GM19324 (cell line): ENCODE measurements around the gene EPS8L3.
"Not testable (repeated sequence)": the region's sequence is repeated elsewhere in the genome, so short reads cannot be mapped to it uniquely, and the experiment has no call there.

Source experiments
- ATAC-seq: cut with Tn5 transposase; IDR thresholded peaks from one replicate; pipeline ENCODE4 v1.9.1; 2021; ENCODE audit warnings: mild to moderate bottlenecking, moderate library complexity; ENCODE audit not compliant: unreplicated experiment, low FRiP score

The EPS8L3 gene, protein sequence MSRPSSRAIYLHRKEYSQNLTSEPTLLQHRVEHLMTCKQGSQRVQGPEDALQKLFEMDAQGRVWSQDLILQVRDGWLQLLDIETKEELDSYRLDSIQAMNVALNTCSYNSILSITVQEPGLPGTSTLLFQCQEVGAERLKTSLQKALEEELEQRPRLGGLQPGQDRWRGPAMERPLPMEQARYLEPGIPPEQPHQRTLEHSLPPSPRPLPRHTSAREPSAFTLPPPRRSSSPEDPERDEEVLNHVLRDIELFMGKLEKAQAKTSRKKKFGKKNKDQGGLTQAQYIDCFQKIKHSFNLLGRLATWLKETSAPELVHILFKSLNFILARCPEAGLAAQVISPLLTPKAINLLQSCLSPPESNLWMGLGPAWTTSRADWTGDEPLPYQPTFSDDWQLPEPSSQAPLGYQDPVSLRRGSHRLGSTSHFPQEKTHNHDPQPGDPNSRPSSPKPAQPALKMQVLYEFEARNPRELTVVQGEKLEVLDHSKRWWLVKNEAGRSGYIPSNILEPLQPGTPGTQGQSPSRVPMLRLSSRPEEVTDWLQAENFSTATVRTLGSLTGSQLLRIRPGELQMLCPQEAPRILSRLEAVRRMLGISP

DNA sequence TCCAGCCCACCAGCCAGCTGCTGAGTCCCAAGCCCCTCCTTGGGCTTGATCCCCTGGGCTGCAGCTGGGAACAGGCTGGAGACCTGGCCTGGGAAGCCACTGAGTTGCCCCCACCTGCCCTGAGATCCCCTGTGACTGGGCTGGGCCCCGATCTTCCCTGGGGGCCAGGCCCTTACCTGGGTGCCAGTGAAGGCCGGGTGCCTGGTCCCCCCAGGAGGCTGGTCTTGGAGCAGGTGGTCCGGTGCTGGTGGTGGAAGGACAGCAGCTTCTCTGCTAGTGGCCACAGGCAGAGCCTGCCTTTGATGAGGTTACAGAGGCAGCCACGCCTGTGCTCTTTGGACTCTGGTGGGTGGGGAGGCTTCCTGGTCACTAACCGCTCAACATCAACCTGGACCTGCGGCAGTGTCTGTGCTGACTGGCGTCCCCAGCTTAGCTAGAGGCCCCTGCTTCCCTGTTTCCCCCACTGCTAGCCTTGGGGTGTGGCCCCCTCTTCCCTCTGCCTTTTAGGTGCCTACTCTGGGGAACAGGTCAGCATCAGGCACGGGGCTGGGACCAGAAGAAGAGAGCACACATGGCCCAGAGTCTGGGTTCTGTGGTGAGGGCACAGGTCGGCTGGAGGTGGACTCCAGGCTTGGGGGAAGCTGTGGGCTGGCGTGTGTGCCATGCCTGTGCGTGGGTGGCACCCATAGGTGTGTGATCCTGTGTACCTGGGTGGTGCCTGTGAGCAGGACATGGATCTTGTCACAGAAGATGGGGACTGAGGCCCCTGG, at the start of gene EPS8L3:
TSS of gene EPS8L3 (minus strand) at position 278 of the 770 bp plus-strand sequence. CDS start 2,174 bp downstream, outside the sequence.
- ATAC-seq = no peak

DNA sequence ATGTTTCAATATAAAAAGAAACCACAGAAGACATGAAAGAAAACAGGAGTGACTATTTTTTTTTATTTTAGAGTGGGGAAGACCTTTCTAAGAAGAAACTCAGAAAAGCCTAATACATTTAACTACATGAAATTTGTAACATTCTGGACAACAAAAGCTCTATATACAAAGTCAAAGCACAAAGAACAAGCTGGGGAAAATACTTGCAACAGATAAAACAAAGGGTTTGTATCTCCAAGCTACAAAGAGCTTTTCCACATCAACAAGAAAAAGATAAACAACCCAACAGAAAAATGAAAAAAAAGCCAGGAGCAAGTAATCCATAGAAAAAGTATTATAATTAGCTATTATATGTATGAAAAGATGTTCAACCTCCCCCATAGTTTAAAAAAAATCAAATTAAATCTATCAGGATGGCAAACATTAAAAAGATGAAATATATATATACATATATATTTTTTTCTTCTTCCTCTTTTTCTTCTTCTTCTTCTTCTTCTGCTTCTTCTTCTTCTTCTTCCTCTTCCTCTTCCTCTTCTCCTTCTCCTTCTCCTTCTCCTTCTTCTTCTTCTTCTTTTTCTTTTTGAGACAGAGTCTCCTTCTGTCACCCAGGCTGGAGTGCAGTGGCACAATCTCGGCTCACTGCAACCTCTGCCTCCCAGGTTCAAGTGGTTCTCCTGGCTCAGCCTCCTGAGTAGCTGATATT, 49.1 kb upstream of the EPS8L3 start:
- no peak for ATAC-seq

DNA sequence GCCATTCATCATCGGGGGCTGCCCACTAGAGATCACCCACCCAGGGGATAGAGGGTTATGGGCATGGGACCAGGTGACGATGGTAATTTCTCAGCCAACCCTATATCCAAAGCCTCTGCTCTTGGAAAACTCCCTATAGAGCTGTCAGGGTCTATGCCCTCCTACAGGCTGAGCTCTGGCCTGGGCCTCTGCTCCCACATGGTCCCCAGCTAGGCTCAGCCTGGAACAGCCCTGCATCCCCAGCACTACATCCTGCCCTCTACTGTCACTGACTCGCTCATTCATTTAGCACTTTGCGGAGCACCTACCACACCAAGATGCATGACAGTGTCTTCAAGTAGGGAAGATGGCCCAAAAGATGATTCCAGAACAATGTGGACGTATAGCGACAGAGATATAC, 45.0 kb upstream of the EPS8L3 start:
- no peak for ATAC-seq

DNA sequence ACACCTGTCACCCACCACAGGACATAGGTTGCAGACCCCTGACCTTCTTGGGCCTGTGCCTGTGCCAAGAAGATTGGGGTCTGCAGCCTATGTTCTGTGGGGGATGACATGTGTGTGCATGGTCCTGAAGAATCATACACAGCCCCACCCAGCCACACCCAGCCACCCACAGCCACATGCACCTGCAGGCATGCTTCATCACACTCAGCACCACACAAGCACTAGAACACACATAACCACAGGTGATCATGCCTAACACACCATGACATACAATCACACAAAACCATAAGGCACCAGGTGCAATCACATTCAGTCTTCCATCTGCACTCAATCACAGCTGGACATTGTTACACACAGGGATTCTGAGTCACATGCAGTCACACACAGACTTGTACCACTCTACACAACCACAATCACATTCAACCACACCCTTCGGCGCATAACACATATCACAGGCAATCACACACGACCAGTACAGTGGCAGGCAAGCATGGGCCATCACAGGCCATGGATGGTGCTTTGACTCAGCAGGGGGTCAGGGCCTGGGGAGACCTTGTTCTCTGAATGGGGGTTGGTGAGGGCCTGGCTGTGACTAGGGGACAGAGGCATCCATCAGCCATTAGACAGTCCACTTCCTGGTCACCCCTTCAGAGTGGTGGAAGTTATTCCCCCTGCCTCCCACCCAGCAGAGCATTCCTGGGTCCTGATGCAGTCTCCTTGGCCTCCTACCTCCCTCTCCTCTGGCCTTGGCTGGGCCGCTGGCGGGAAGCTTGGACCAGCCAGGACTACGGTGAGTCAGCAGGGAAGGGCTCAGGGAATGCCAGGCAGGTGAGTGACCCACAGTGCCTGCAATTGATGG, 44.3 kb upstream of the EPS8L3 start:
- ATAC-seq = no peak

DNA sequence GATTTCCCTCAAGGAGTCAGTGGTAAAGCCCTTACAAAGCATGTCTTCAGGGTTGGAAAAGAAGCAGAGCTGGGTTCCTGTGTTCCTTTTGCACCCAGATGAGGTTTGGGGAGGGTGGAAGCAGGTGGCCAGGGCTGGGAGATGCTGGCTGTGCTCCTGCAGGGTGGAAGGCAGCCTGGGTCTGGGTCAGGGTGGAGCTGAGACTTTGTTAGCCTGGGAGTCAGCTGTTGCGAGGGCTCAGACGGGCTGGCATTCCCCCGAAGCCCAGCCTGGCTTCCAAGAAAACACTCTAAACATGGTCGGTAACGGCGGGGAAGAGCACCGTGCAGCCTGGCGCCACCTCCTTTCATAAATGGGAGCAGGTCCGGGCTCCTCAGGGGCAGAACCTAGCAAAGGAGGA, 43.7 kb upstream of the EPS8L3 start:
- no peak for ATAC-seq

DNA sequence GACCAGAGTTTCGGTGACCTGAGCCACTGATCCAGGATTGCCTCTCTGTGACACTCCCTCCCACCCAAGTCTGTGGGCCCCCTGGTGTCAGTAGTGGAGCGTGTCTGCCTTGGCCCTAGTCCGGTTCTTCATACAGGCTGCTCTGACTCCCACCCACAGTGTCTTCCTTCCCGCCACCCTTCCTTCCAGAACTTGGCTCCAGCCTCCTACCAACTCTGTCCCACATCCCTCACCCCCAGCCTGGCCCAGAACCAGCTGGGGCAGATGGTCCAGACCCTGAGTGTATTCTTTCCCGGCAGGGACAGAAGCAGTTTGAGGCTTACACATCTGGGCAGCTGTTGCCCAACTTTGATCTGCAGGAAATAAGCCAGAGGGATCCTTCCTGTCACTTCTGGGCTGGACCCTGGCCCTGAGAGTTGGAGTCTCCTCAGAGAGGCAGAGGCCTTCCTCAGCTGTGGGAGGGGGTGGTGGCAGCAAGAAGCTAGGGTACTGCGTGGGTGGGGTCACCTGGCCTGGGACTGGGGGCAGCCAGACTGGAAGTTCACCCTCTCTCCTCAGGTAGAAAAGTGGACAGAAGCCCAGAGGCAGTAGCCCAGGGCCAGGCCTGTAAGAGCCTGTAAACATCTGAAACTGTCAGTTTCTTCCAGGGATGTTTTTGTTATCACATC, 43.1 kb upstream of the EPS8L3 start:
- ATAC-seq = no peak

DNA sequence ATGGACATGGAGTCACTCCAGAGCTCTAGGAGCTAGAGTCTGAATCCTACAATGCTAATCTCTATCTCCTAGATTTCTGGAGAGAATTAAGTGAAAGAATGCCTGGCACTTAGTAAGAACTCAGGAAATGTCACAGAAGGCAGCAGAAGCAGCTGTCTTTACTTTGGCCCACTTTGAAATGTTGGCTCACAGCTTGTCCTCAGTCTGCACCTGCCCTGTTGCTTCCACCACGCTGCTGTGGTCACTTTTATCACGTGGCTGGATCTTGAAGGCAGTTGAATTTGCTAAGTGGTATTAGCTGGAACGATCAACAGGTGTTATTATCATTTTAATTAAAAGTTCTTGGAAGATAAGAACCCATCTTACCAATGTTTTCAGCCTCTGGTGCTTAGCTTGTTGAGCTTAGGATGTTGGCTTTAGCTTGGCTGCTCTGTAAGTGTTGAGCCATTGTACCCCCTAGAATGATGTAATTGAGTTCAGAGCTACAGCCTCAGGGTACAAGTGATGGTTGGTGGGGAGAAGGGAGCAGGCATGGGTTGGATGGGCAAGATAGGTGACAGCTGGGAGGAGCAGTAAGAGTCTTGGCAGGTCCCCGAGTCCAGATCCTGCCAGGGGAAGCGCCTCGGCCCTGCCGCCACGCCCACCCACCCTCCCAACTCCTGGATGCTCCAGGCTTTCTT, 41.9 kb upstream of the EPS8L3 start:
- no peak for ATAC-seq

DNA sequence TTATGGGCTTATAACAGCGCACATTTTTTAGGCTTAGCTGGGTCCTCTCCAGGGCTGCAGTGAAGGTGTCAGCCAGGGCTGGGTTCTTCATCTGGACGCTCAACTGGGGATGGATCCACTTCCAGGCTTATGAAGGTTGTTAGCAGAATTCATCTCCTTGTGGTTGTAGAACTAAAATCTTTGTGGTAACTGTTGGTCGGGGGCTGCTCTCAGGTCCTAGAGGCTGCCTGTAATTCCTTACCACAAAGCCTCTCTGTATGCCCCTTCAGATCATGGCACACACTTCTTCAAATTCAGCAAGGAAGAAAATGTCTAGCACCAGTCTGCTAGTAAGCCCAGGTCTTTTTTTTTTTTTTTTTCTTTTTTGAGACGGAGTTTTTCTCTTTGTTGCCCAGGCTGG, 40.9 kb upstream of the EPS8L3 start:
- ATAC-seq = no peak

DNA sequence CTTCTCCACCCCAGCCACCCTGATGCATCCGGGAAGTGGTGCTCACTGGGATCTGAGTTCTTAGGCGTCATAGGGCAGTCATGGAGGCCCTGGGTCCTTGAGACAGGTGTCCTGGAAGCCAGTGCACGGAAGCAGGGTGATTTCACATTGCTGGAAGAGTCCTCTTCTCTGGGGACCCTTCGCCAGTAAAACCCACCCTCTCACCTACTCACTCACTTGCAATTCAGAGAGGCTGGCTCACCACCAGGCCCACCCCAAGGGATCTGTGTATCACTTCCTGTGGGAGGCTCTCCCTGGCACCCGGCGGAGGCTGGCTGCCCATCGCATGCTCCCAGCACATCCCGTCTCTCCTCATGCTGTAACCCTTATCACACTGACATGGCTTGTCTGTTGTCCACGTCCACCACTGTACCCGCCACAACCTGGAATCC, 40.2 kb upstream of the EPS8L3 start:
- ATAC-seq = no peak

DNA sequence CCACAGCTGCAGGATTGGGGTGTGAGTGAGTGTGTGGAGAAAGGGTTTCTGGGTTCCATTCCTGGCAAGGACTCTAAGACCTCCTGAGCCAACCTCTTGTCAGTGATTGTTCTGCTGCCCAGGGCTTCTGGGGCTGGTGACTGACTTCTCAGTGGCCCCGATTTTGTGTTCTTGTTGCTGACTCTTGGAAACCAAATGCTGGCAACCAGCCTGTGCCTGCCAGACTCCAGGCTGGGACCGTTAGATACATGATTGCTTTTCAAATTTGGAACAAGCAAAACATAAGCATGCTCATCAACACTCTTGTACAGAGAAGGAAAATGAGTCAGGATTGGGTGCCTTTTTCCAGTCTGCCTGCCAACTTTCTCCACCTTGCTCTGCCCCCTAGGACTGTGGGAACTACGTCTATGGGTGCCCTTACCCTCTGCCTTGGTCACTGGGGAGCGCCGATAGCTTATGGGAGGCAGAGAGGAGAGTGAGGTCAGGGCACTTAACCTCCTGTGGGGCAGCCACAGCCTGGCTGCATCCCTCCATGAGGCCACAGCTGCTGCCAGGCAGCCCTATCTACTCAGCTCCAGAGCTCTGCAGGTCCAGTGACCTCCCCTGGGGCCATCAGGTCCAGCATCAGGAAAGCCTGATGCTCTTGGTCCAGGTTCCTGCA, 39.3 kb upstream of the EPS8L3 start:
- no peak for ATAC-seq

DNA sequence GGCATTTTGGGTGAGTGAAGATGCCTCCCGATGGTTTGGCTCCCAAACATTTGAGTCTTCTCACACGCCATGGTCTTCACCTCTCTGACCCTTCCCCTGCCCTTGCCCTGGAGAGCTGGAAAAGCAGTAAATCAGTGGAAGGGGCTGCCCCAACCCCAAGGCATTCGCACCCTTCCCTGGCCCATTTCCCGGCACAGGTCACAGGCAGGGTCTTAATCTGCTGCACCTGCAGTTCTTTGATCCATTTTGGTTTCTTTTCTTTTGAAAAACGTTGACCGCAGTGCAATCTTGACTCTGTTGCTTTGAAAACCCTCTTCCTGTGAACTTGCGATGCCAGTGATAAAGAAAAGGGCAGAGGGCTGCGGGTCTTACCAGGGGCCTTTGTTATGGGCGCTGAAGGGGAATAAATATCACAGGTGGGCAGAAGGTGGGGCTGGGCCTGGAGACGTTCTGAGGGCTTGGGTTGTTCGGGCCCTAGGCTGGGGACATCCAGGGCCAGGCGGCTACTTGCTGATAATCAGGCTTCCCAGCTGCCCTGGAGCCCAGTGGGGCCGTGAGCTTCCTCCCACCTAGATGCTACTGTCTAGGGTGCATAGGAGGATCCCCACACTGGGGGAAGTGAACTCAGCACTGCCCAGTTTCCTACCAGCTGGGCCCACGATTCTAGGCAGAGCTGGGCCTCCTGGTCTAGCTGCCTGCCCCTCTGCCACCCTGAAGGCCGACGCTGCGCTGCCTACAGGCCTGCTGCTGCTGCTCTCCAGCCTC, 38.6 kb upstream of the EPS8L3 start:
- no peak for ATAC-seq

DNA sequence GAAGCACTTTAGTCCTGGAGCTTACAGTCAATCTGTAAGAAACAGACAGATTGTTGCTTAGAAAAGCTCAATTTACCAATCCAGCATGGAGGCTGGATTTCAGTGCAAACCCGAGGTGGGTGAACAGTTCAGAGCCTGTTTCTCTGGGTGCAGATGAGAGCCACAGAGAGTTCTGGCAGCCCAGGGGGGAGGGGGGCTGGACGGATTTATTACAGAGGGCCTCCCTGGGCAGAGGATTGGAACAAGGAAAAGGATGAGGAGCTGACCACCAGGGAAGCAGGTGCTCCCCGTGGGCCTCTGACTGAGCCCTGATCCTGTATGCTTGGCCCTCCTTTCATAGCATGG, 38.0 kb upstream of the EPS8L3 start:
- no peak for ATAC-seq

DNA sequence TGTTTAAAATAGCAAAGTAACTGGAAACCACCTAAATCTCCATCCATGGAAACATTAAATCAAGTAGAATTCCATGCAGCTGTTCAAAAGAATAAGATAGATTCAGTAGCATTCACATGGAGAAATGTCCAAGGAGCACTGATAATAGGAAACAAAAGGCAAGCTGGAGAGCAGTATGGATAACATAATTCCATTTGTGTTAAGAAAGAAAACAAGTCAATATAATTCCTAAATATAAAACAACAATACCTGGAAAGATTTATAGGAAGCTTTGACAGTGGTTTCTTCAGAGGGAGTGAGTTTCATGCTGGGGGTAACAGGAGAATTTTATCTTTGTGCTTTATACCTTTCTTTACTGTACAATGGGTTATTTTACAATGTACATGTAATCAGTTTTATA, 36.6 kb upstream of the EPS8L3 start:
- ATAC-seq = no peak

DNA sequence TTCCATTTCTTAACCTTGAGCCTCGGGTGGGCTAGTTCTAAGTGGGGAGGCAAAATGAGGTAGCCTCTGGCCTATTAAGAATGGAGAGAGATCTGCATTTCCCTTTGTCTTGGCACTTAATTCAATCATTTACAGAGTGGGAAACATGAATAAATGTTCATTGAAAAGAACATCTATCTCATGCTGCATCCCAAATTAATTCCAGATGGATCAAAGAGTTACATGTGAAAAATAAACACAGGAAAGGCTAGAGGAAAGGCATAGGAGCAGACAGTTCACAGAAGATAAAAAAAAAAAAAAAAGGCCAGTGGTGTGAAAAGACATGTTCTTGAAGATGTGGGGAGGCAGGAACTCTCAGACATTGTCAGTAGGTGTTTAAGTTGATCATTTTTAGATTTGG, 35.7 kb upstream of the EPS8L3 start:
- ATAC-seq = no peak

DNA sequence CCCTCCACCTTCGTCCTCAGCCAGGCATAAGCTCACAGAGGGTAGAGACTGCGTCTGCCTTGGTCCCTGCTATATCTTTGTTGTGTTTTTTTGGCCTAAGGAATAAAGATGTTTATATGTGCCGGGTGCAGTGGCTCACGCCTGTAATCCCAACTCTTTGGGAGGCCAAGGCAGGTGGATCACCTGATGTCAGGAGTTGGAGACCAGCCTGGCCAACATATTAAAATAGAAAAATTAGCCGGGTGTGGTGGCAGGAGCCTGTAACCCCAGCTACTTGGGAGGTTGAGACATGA, 33.5 kb upstream of the EPS8L3 start:
- not testable (repeated sequence) for ATAC-seq

DNA sequence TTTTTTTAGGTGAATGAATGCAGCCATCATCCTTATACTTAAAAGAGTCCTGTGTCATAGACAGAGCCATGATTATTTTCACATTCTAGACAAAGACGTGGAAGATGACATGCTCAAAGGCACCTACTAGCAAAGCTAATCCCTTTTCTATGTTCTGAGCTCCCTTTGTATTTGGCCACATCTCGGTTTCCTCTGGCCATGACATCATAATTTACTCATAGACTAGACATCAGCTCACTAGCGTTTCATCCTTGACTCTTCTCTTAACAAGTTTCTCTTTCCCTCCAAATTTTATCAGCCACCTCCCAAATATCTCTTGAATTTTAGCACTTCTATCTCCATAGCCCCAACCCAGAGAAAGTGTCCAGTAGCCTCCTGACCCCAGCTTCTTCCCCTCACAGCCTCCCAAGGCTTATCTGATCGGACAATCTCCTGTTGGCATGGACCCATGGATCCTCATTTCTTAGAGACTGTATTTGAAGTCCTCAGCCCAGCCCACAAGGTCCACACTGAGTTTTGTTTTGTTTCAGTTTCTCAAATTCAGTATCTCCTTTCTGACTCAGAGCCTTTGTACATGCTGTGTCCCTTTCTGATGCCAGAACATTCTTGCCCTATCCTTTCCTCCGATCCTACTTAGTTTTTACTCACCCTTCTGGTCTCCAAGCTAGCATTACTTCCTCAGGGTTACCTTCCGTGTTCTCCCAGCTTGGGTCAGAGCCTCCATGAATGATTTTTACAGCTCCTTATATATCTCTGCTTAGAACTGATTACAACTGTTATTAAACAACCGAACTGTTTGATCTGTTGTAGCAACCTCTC, 33.0 kb upstream of the EPS8L3 start:
- no peak for ATAC-seq
